Endodermal cell (in vitro differentiated cells): ENCODE measurements around the gene CDH23. TPM values are rescaled to one million over a fixed set of nuclear protein-coding genes. Genes with fewer than 3 reads are reported as not detected.

Experiments used
- DNase-seq: peaks from one replicate; pipeline ENCODE4 v3.0.0-alpha.2; 2017
- H3K27ac ChIP-seq: 2 replicates; pipeline ENCODE4 v1.5.1; 2013; ENCODE audit warnings: mild to moderate bottlenecking, low read depth, low read length, moderate library complexity
- H3K27me3 ChIP-seq: 2 replicates; pipeline ENCODE4 v1.6.1; 2013; ENCODE audit warnings: mild to moderate bottlenecking, low read length, moderate library complexity; ENCODE audit not compliant: insufficient read depth, control insufficient read depth, poor library complexity, severe bottlenecking
- H3K36me3 ChIP-seq: 2 replicates; pipeline ENCODE4 v1.7.0; 2013; ENCODE audit warnings: mild to moderate bottlenecking, low read length, moderate library complexity; ENCODE audit not compliant: control insufficient read depth, insufficient read depth
- H3K4me1 ChIP-seq: one replicate; pipeline ENCODE4 v1.7.0; 2013; ENCODE audit warnings: low read length; ENCODE audit not compliant: control insufficient read depth, insufficient read depth
- H3K4me3 ChIP-seq: 2 replicates; pipeline ENCODE4 v1.5.1; 2013; ENCODE audit warnings: mild to moderate bottlenecking, low read length, moderate library complexity
- H3K9ac ChIP-seq: 2 replicates; pipeline ENCODE4 v1.6.1; 2013; ENCODE audit warnings: mild to moderate bottlenecking, low read length, moderate library complexity; ENCODE audit not compliant: poor library complexity, severe bottlenecking; ENCODE audit errors: extremely low read depth
- H3K9me3 ChIP-seq: 2 replicates; pipeline ENCODE4 v1.6.1; 2013; ENCODE audit warnings: mild to moderate bottlenecking, low read length, moderate library complexity; ENCODE audit not compliant: control insufficient read depth
- H3K27ac Mint-ChIP-seq: 2 replicates; pipeline ENCODE4 v1.8.0; 2020; ENCODE audit warnings: mixed read lengths
- H3K27me3 Mint-ChIP-seq: 2 replicates; pipeline ENCODE4 v1.8.0; 2021; ENCODE audit warnings: mild to moderate bottlenecking, mixed read lengths; ENCODE audit not compliant: insufficient read depth
- H3K36me3 Mint-ChIP-seq: 2 replicates; pipeline ENCODE4 v1.8.0; 2020; ENCODE audit warnings: low read depth, mixed read lengths
- H3K4me1 Mint-ChIP-seq: 2 replicates; pipeline ENCODE4 v1.8.0; 2020; ENCODE audit warnings: mixed read lengths
- H3K4me3 Mint-ChIP-seq: 2 replicates; pipeline ENCODE4 v1.8.0; 2020; ENCODE audit warnings: mild to moderate bottlenecking, moderate library complexity, mixed read lengths
- H3K9me3 Mint-ChIP-seq: 2 replicates; pipeline ENCODE4 v1.8.0; 2020; ENCODE audit warnings: mild to moderate bottlenecking, mixed read lengths
- CTCF ChIP-seq: fragments of 200-600 bp; sonication (generic); conservative IDR thresholded peaks from 2 replicates; pipeline ENCODE4 v1.5.0; 2021; ENCODE audit warnings: antibody characterized with exemption, mild to moderate bottlenecking
- WGBS, 2 experiments: methylation state at CpG; one replicate each; pipeline versions ENCODE4 v1.1.5 to v1.1.7; 2013; ENCODE audit warnings: missing lambda C conversion rate in 2 of 2, mixed read lengths in 1 of 2; ENCODE audit not compliant: insufficient coverage in 1 of 2, insufficient read length in 1 of 2; 5-methylcytosine and 5-hydroxymethylcytosine counted together
- total RNA-seq, 2 donors: library from RNA; stranded (reverse); fragmentation: NEBNext Ultra II Directional in 1 of 2; extraction: Animal tissue kit (Norgen Biotek cat#: 25700) in 1 of 2; gene quantifications; 2 replicates in 1 of 2; 3 replicates in 1 of 2; pipeline ENCODE4 v1.2.1, GENCODE V29; 2021

The CDH23 gene
- total RNA-seq, 2 donors from 2014 or later: 2.1 to 4.2 TPM

- no peak overlapping the region for H3K9ac ChIP-seq
- Mint-ChIP-seq H3K27ac (no peak overlapping the region), H3K4me3 (no peak overlapping the region), H3K36me3 (no peaks in the 10 kb centered on the region), H3K4me1 (no peaks in the 10 kb centered on the region), H3K27me3 (no peaks in the 10 kb centered on the region), H3K9me3 (no peaks in the 10 kb centered on the region)
- H3K36me3 ChIP-seq: no peaks in the 10 kb centered on the region
- H3K4me1 ChIP-seq: no peaks in the 10 kb centered on the region
- TF ChIP-seq CTCF: peak; percentile 98
- 27 to 67% methylated on average over 3 to 10 of the region's 10 CpGs for WGBS, 2 experiments
- peak; percentile 96 for DNase-seq
- no peak overlapping the region for H3K4me3 ChIP-seq
- no peaks in the 10 kb centered on the region for H3K27me3 ChIP-seq
- H3K27ac ChIP-seq: no peak overlapping the region
- no peaks in the 10 kb centered on the region for H3K9me3 ChIP-seq
Measured at GRCh38 chr10:71708301-71708703, 311.6 kb downstream of the CDH23 start.

- Histone ChIP-seq H3K4me3 (no peak overlapping the region), H3K9ac (no peak overlapping the region), H3K27me3 (no peaks in the 10 kb centered on the region), H3K9me3 (no peaks in the 10 kb centered on the region), H3K36me3 (no peaks in the 10 kb centered on the region), H3K27ac (no peak overlapping the region), H3K4me1 (no peaks in the 10 kb centered on the region)
- Mint-ChIP-seq H3K36me3 (no peaks in the 10 kb centered on the region), H3K27ac (no peak overlapping the region), H3K4me1 (peaks cover 3% of the 10 kb centered on the region), H3K9me3 (no peaks in the 10 kb centered on the region), H3K27me3 (no peaks in the 10 kb centered on the region), H3K4me3 (no peak overlapping the region)
- no peak for DNase-seq
- TF ChIP-seq CTCF: no peak
- WGBS, 2 experiments: 92% methylated on average over 21 to 28 of the region's 28 CpGs
Measured at GRCh38 chr10:71708897-71709882, 312.5 kb downstream of the CDH23 start.

- H3K4me1 Mint-ChIP-seq: peaks cover 3% of the 10 kb centered on the region
- Histone ChIP-seq H3K4me1 (no peaks in the 10 kb centered on the region), H3K27me3 (no peaks in the 10 kb centered on the region), H3K27ac (no peak overlapping the region), H3K9me3 (no peaks in the 10 kb centered on the region), H3K36me3 (no peaks in the 10 kb centered on the region), H3K9ac (no peak overlapping the region), H3K4me3 (no peak overlapping the region)
- no peak for TF ChIP-seq CTCF
- no peaks in the 10 kb centered on the region for H3K27me3 Mint-ChIP-seq
- H3K36me3 Mint-ChIP-seq: no peaks in the 10 kb centered on the region
- no peaks in the 10 kb centered on the region for H3K9me3 Mint-ChIP-seq
- H3K4me3 Mint-ChIP-seq: no peak overlapping the region
- H3K27ac Mint-ChIP-seq: no peak overlapping the region
- DNase-seq: no peak
- WGBS, 2 experiments: 96 to 100% methylated on average over 2 of the region's 2 CpGs
Measured at GRCh38 chr10:71710519-71710918, 313.8 kb downstream of the CDH23 start.
